CD14-positive monocyte (primary cell): Measurements from ENCODE around the gene EMILIN1. TPM values are rescaled to one million over a fixed set of nuclear protein-coding genes. Genes with fewer than 3 reads are reported as not detected.
A peak's percentile ranks its signal among the peaks of the same experiment; 100 is the strongest.

Experiments
- DNase-seq, 3 donors: peaks; one replicate each; pipeline ENCODE4 v3.0.0-alpha.2; 2011 to 2022
- H2AFZ ChIP-seq: 2 replicates; pipeline ENCODE4 v1.6.0; 2012; ENCODE audit warnings: mild to moderate bottlenecking, low read depth, low read length, inconsistent platforms; ENCODE audit not compliant: insufficient read depth, poor library complexity, severe bottlenecking
- H3K27ac ChIP-seq, 2 donors: 1 replicate in 1 of 2; 2 replicates in 1 of 2; pipeline ENCODE4 v1.5.1; 2012 to 2013; ENCODE audit warnings: low read length in 2 of 2, control low read depth in 1 of 2, inconsistent platforms in 1 of 2, low read depth in 1 of 2, mild to moderate bottlenecking in 1 of 2
- H3K27me3 ChIP-seq, 2 donors: one replicate each; pipeline versions ENCODE4 v1.6.0 to v1.6.1; 2011 to 2013; ENCODE audit warnings: low read length in 2 of 2; ENCODE audit not compliant: control insufficient read depth in 2 of 2, insufficient read depth in 2 of 2
- H3K36me3 ChIP-seq, 2 donors: replicated peaks in 1 of 2; 1 replicate in 1 of 2; 2 replicates in 1 of 2; pipeline versions ENCODE4 v1.5.1 to v1.6.1; 2012 to 2013; ENCODE audit warnings: low read length in 2 of 2, control low read depth in 1 of 2, inconsistent platforms in 1 of 2, mild to moderate bottlenecking in 1 of 2; ENCODE audit not compliant: insufficient read depth in 2 of 2, control insufficient read depth in 1 of 2
- H3K4me1 ChIP-seq, 2 donors: 1 replicate in 1 of 2; 2 replicates in 1 of 2; pipeline versions ENCODE4 v1.5.1 to v1.6.1; 2012 to 2013; ENCODE audit warnings: low read length in 2 of 2, control low read depth in 1 of 2, inconsistent platforms in 1 of 2, mild to moderate bottlenecking in 1 of 2, moderate library complexity in 1 of 2; ENCODE audit not compliant: insufficient read depth in 2 of 2, control insufficient read depth in 1 of 2
- H3K4me2 ChIP-seq: replicated peaks from 2 replicates; pipeline ENCODE3; 2012; ENCODE audit warnings: low read length, moderate library complexity, mild to moderate bottlenecking; ENCODE audit not compliant: poor library complexity, severe bottlenecking; ENCODE audit errors: extremely low read depth
- H3K4me3 ChIP-seq, 3 experiments: fragments of 200-600 bp in 1 of 3; sonication (generic) in 1 of 3; replicated peaks in 1 of 3; 1 replicate in 2 of 3; 2 replicates in 1 of 3; pipeline ENCODE4 v1.5.1; 2011 to 2013; ENCODE audit warnings: low read length in 3 of 3, mild to moderate bottlenecking in 3 of 3, control low read depth in 2 of 3, low read depth in 2 of 3, inconsistent platforms in 1 of 3, moderate library complexity in 1 of 3
- H3K79me2 ChIP-seq: 2 replicates; pipeline ENCODE4 v1.6.0; 2012; ENCODE audit warnings: mild to moderate bottlenecking, control low read depth, inconsistent platforms, low read length, moderate library complexity; ENCODE audit not compliant: insufficient read depth
- H3K9ac ChIP-seq: 2 replicates; pipeline ENCODE4 v1.6.0; 2017; ENCODE audit warnings: low read length, mild to moderate bottlenecking; ENCODE audit not compliant: insufficient read depth, poor library complexity, severe bottlenecking
- H3K9me3 ChIP-seq, 2 donors: replicated peaks in 1 of 2; 1 replicate in 1 of 2; 2 replicates in 1 of 2; pipeline versions ENCODE4 v1.5.1 to v1.6.1; 2012 to 2013; ENCODE audit warnings: low read length in 2 of 2, control low read depth in 1 of 2; ENCODE audit not compliant: control insufficient read depth in 1 of 2, insufficient read depth in 1 of 2
- H4K20me1 ChIP-seq: 2 replicates; pipeline ENCODE4 v1.6.0; 2012; ENCODE audit warnings: mild to moderate bottlenecking, low read length, control low read depth, moderate library complexity; ENCODE audit not compliant: insufficient read depth
- H3K27ac Mint-ChIP-seq, 7 donors: one replicate each; pipeline ENCODE4 v1.8.0; 2020; ENCODE audit warnings: mild to moderate bottlenecking in 7 of 7, mixed read lengths in 7 of 7, moderate library complexity in 6 of 7, inconsistent platforms in 2 of 7
- H3K27me3 Mint-ChIP-seq, 3 donors: one replicate each; pipeline ENCODE4 v1.8.0; 2021 to 2022; ENCODE audit warnings: low read depth in 3 of 3, mild to moderate bottlenecking in 3 of 3, mixed read lengths in 3 of 3, moderate library complexity in 3 of 3, inconsistent platforms in 1 of 3
- H3K36me3 Mint-ChIP-seq, 2 donors: one replicate each; pipeline ENCODE4 v1.8.0; 2020; ENCODE audit warnings: mixed read lengths in 2 of 2, inconsistent platforms in 1 of 2, mild to moderate bottlenecking in 1 of 2
- H3K4me1 Mint-ChIP-seq: one replicate; pipeline ENCODE4 v1.8.0; 2020; ENCODE audit warnings: mild to moderate bottlenecking, mixed read lengths
- H3K4me3 Mint-ChIP-seq, 2 donors: one replicate each; pipeline ENCODE4 v1.8.0; 2020; ENCODE audit warnings: mild to moderate bottlenecking in 2 of 2, mixed read lengths in 2 of 2, moderate library complexity in 1 of 2
- H3K9me3 Mint-ChIP-seq, 7 donors: one replicate each; pipeline ENCODE4 v1.8.0; 2020 to 2022; ENCODE audit warnings: mixed read lengths in 7 of 7, mild to moderate bottlenecking in 6 of 7, moderate library complexity in 6 of 7, inconsistent platforms in 2 of 7
- WGBS: methylation state at CpG from one replicate; pipeline ENCODE4 v1.1.5; 2013; ENCODE audit warnings: missing lambda C conversion rate; ENCODE audit not compliant: insufficient coverage; 5-methylcytosine and 5-hydroxymethylcytosine counted together
- intact Hi-C, 2 donors: fragments of 100-400 bp; cut with micrococcal nuclease; formaldehyde crosslinking; loops; one replicate each; pipeline versions ENCODE4 v1.15.0 to v1.15.1; 2023
- polyA plus RNA-seq, 3 donors: library from polyadenylated mRNA; depleted of rRNA in 1 of 3; unstranded in 2 of 3; stranded (reverse) in 1 of 3; fragments of 300-500 nt in 2 of 3; fragments of >200 nt in 1 of 3; fragmentation: Illumina TruSeq in 2 of 3; gene quantifications; 1 replicate in 2 of 3; 2 replicates in 1 of 3; pipeline ENCODE4 v1.2.3, GENCODE V29; 2012 to 2021
- TF ChIP-seq, protein P1 (sequence below): fragments of 200-600 bp; IDR thresholded peaks from one replicate; pipeline ENCODE4 v1.8.0; 2022; ENCODE audit warnings: antibody characterized with exemption, mild to moderate bottlenecking

Gene EMILIN1
- polyA plus RNA-seq, 3 donors, result 0.43 to 1.0 (median 0.44) TPM

DNA sequence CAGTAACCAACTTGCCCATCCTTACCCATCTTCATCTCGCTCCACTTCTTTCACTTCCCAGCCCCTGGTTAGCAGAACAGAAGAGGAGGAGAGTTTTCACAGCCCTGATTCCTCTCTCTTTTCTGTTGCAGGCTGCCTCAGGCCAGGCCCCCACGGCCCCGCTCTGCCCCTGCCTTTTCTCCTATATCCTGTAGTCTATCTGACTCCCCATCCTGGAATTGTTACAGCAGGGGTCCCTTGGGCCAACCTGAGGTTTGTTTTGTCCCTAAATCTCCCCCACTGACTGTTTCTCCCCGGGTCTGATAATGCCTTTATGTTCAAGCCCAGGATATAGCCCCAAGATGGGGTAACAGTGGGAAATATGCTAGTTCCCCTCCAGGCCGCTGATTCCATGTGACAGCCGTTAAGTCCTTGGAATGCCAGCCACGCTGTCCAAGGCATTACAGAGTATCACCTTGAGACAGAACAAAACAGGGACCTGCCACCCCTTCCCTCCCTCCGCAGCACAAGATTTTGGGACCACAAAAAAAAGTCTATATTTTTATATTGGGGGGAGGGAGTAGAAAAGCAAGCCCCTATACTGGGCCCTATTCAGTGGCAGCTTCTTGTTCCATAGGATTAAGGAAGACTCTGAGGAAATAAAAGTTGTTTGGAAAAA, 8.3 kb upstream of the EMILIN1 start:
- WGBS, result 83% methylated on average over 2 of the region's 8 CpGs
- Histone ChIP-seq H4K20me1 (peaks cover 15% of the 10 kb centered on the region), H3K4me3 (peak overlapping the region in 1 of 3 experiments; percentile 97), H3K27me3 (no peaks in the 10 kb centered on the region), H3K4me2 (peak overlapping the region; percentile 89), H2AFZ (no peak overlapping the region), H3K9ac (no peak overlapping the region), H3K9me3 (no peaks in the 10 kb centered on the region), H3K36me3 (peaks cover 21 to 51% of the 10 kb centered on the region in 2 donors), H3K27ac (peak overlapping the region in 1 of 2 donors; percentile 96), H3K79me2 (peaks cover 24% of the 10 kb centered on the region), H3K4me1 (peaks cover 32 to 41% of the 10 kb centered on the region in 2 donors)
- H3K27ac Mint-ChIP-seq, result peak overlapping the region in 6 of 7 donors; percentile 50 to 98 (median 75)
- TF ChIP-seq, protein P1, sequence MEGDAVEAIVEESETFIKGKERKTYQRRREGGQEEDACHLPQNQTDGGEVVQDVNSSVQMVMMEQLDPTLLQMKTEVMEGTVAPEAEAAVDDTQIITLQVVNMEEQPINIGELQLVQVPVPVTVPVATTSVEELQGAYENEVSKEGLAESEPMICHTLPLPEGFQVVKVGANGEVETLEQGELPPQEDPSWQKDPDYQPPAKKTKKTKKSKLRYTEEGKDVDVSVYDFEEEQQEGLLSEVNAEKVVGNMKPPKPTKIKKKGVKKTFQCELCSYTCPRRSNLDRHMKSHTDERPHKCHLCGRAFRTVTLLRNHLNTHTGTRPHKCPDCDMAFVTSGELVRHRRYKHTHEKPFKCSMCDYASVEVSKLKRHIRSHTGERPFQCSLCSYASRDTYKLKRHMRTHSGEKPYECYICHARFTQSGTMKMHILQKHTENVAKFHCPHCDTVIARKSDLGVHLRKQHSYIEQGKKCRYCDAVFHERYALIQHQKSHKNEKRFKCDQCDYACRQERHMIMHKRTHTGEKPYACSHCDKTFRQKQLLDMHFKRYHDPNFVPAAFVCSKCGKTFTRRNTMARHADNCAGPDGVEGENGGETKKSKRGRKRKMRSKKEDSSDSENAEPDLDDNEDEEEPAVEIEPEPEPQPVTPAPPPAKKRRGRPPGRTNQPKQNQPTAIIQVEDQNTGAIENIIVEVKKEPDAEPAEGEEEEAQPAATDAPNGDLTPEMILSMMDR, result no peak
- DNase-seq, result no peak
- peaks cover 44% of the 10 kb centered on the region for H3K4me1 Mint-ChIP-seq
- no peaks in the 10 kb centered on the region for H3K27me3 Mint-ChIP-seq
- peaks cover 0 to under 1% (median 0%) of the 10 kb centered on the region in 7 donors for H3K9me3 Mint-ChIP-seq
- H3K4me3 Mint-ChIP-seq, result no peak overlapping the region
- H3K36me3 Mint-ChIP-seq, result peaks cover 36 to 42% of the 10 kb centered on the region in 2 donors
- intact Hi-C loops, result loop anchor here (5.0 kb wide), 1 partner anchor 38 kb away; the partner anchor contains the start of gene TMEM214 (in 2 of the 2)

DNA sequence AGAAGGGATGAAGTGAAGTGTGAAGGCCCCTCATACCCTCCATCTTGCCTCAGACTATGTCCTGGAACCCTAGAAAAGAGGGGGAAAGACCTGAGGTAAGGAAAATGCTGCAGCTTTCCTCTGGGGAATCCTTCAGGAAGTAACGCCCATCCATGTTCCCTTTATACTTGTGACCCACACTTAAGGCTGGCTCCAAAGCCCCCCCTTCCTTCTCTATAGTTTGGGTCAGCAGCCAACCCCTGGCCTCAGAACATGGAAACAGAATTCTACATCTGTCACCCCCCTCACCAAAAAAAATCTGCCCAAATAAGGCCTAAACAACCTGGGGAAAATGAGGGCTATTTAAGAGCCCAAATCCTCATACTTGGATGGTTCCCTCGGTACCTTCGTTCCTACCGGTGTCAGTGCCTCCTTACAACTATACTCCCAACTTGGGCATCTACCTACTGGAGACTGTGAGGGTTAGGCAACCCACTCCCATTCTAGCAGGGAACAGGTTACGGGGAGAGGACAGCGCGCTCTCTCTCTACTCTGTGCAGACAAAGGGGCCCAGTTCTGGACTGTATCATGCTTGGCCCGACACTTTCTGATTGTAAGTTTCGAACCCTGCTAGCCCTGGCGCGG, 7.7 kb upstream of the EMILIN1 start:
- peaks cover 34 to 35% of the 10 kb centered on the region in 2 donors for H3K36me3 Mint-ChIP-seq
- peaks cover 51% of the 10 kb centered on the region for H3K4me1 Mint-ChIP-seq
- peaks cover 39 to 47% of the 10 kb centered on the region in 2 donors for H3K4me1 ChIP-seq

More for the DNA sequence above, 7.7 kb upstream of the EMILIN1 start:
- no peak for DNase-seq
- Histone ChIP-seq H3K36me3 (peaks cover 21 to 44% of the 10 kb centered on the region in 2 donors), H4K20me1 (peaks cover 15% of the 10 kb centered on the region), H3K9ac (peak overlapping the region; percentile 91), H3K4me2 (peak overlapping the region; percentile 89), H3K79me2 (peaks cover 24% of the 10 kb centered on the region), H3K4me3 (peak overlapping the region; percentile 91 to 97 (median 95)), H2AFZ (peak overlapping the region; percentile 96), H3K9me3 (no peaks in the 10 kb centered on the region), H3K27me3 (no peaks in the 10 kb centered on the region), H3K27ac (peak overlapping the region; percentile 86 to 96)
- intact Hi-C loops, result loop anchor here (5.0 kb wide), 1 partner anchor 38 kb away; the partner anchor contains the start of gene TMEM214 (in 2 of the 2)
- 1% methylated on average over 8 of the region's 11 CpGs for WGBS
- Mint-ChIP-seq H3K27me3 (no peaks in the 10 kb centered on the region), H3K27ac (peak overlapping the region; percentile 92 to 98 (median 96)), H3K9me3 (peaks cover 0 to 2% (median 0%) of the 10 kb centered on the region in 7 donors), H3K4me3 (peak overlapping the region; percentile 94 to 95)
- TF ChIP-seq, protein P1, result no peak
